Panc1 (cell line): ENCODE results near the gene PRKAB2. TPM values are rescaled to one million over a fixed set of nuclear protein-coding genes. Genes with fewer than 3 reads are reported as not detected.

Experiments used
- ATAC-seq: fragments of 200-7000 bp; cut with Tn5 transposase; 2 replicates; pipeline ENCODE4 v1.9.1; 2020; ENCODE audit warnings: mild to moderate bottlenecking, moderate library complexity
- BruUV-seq: library from RNA; stranded (reverse); fragments of 400-500 nt; replicated peaks from 2 replicates; lab custom pipeline; 2021; lab: Mats Ljungman, UMichigan
- CTCF ChIA-PET: fragments of 300-600 bp; sonication (Branson Sonifier 250); formaldehyde crosslinking; loops from one replicate; lab custom pipeline; 2022; ENCODE audit warnings: antibody characterized with exemption; lab: Charles Lee
- POLR2A ChIA-PET: fragments of 300-600 bp; sonication (Branson Sonifier 250); formaldehyde crosslinking; loops from one replicate; lab custom pipeline; 2022; ENCODE audit warnings: antibody characterized with exemption; lab: Charles Lee
- DNase-seq: peaks from one replicate; pipeline ENCODE4 v3.0.0-alpha.2; 2010; ENCODE audit warnings: low read depth, low spot score
- H3K27ac ChIP-seq: 2 replicates; pipeline ENCODE4 v1.5.1; 2011; ENCODE audit warnings: mild to moderate bottlenecking, low read length, inconsistent platforms
- H3K27me3 ChIP-seq: fragments of 200-500 bp; sonication (Bioruptor generic); 2 replicates; pipeline ENCODE4 v1.6.0; 2014; ENCODE audit warnings: low read length, inconsistent platforms; ENCODE audit not compliant: control insufficient read depth, insufficient read depth
- H3K36me3 ChIP-seq: fragments of 200-500 bp; sonication (Bioruptor generic); 2 replicates; pipeline ENCODE4 v1.5.1; 2014; ENCODE audit warnings: inconsistent platforms, mild to moderate bottlenecking, low read length, moderate library complexity; ENCODE audit not compliant: control insufficient read depth, insufficient read depth
- H3K4me1 ChIP-seq: 2 replicates; pipeline ENCODE4 v1.5.1; 2011; ENCODE audit warnings: inconsistent platforms, mild to moderate bottlenecking, low read length, moderate library complexity; ENCODE audit not compliant: control insufficient read depth, insufficient read depth
- H3K4me3 ChIP-seq, 2 experiments: 2 replicates each; pipeline ENCODE4 v1.5.1; 2011 to 2012; ENCODE audit warnings: low read depth in 2 of 2, low read length in 2 of 2, mild to moderate bottlenecking in 2 of 2, inconsistent platforms in 1 of 2, moderate library complexity in 1 of 2
- H3K9me3 ChIP-seq: fragments of 200-500 bp; sonication (Bioruptor generic); 2 replicates; pipeline ENCODE4 v1.5.1; 2014; ENCODE audit warnings: low read depth, mild to moderate bottlenecking, inconsistent platforms, low read length, moderate library complexity; ENCODE audit not compliant: control insufficient read depth, insufficient read depth
- CTCF ChIP-seq: fragments of 450-650 bp; IDR thresholded peaks from 2 replicates; pipeline ENCODE4 v1.5.1; 2017; ENCODE audit warnings: mild to moderate bottlenecking
- POLR2AphosphoS5 ChIP-seq: IDR thresholded peaks from 2 replicates; pipeline ENCODE4 v1.6.1; 2012; ENCODE audit warnings: mild to moderate bottlenecking, low read depth, low read length, moderate library complexity
- SIN3A ChIP-seq: IDR thresholded peaks from 2 replicates; pipeline ENCODE4 v1.6.1; 2012; ENCODE audit warnings: low read depth, mild to moderate bottlenecking, low read length, moderate library complexity, borderline replicate concordance; ENCODE audit not compliant: insufficient read depth
- TCF7L2 ChIP-seq: IDR thresholded peaks from 2 replicates; pipeline ENCODE4 v1.6.1; 2011; ENCODE audit warnings: mild to moderate bottlenecking, low read depth, low read length, inconsistent platforms
- in situ Hi-C: cut with HindIII; loops from 2 replicates; pipeline ENCODE4 v1.10.0; 2016; ENCODE audit warnings: low sequenced_read_pairs, low pct_unique_long_range_greater_than_20kb
- intact Hi-C: fragments of 100-400 bp; cut with micrococcal nuclease; formaldehyde crosslinking; loops from one replicate; pipeline ENCODE4 v1.10.0; 2022; ENCODE audit not compliant: unreplicated experiment
- total RNA-seq: library from RNA; stranded (reverse); gene quantifications from one replicate; pipeline ENCODE4 v1.2.1, GENCODE V29; 2021; ENCODE audit not compliant: unreplicated experiment
- TF ChIP-seq, protein P1 (sequence below), 2 experiments: IDR thresholded peaks; 2 replicates each; pipeline ENCODE4 v1.6.1; 2011 to 2012; ENCODE audit warnings: low read depth in 2 of 2, control low read depth in 1 of 2, low read length in 1 of 2, mild to moderate bottlenecking in 1 of 2, moderate library complexity in 1 of 2; ENCODE audit not compliant: insufficient read depth in 1 of 2

The PRKAB2 gene
- total RNA-seq, 1 experiment from 2014 or later = 6.6 TPM

- TF ChIP-seq SIN3A (no peak), TCF7L2 (no peak), CTCF (no peak)
- intact Hi-C loops (no loop called here), in situ Hi-C loops (no loop called here)
- Histone ChIP-seq H3K27ac (no peak overlapping the region), H3K9me3 (no peaks in the 10 kb centered on the region), H3K4me3 (no peak overlapping the region), H3K36me3 (no peaks in the 10 kb centered on the region), H3K4me1 (no peaks in the 10 kb centered on the region), H3K27me3 (peaks cover 5% of the 10 kb centered on the region)
- no peak for ATAC-seq
- no TSS peak for BruUV-seq
- CTCF ChIA-PET = no interaction called here
- POLR2A ChIA-PET = no interaction called here
- no peak for DNase-seq
These were observed 60.7 kb downstream of the PRKAB2 start for GRCh38 chr1:147111381-147112130.

- intact Hi-C loops = no loop called here
- in situ Hi-C loops = no loop called here
- Histone ChIP-seq H3K4me3 (no peak overlapping the region), H3K9me3 (no peaks in the 10 kb centered on the region), H3K27me3 (peaks cover 5% of the 10 kb centered on the region), H3K4me1 (no peaks in the 10 kb centered on the region), H3K27ac (no peak overlapping the region), H3K36me3 (no peaks in the 10 kb centered on the region)
- DNase-seq = no peak
- BruUV-seq = no TSS peak
- no peak for ATAC-seq
- POLR2A ChIA-PET = no interaction called here
- TF ChIP-seq SIN3A (no peak), POLR2AphosphoS5 (no peak), CTCF (no peak), TCF7L2 (no peak)
- TF ChIP-seq, protein P1, sequence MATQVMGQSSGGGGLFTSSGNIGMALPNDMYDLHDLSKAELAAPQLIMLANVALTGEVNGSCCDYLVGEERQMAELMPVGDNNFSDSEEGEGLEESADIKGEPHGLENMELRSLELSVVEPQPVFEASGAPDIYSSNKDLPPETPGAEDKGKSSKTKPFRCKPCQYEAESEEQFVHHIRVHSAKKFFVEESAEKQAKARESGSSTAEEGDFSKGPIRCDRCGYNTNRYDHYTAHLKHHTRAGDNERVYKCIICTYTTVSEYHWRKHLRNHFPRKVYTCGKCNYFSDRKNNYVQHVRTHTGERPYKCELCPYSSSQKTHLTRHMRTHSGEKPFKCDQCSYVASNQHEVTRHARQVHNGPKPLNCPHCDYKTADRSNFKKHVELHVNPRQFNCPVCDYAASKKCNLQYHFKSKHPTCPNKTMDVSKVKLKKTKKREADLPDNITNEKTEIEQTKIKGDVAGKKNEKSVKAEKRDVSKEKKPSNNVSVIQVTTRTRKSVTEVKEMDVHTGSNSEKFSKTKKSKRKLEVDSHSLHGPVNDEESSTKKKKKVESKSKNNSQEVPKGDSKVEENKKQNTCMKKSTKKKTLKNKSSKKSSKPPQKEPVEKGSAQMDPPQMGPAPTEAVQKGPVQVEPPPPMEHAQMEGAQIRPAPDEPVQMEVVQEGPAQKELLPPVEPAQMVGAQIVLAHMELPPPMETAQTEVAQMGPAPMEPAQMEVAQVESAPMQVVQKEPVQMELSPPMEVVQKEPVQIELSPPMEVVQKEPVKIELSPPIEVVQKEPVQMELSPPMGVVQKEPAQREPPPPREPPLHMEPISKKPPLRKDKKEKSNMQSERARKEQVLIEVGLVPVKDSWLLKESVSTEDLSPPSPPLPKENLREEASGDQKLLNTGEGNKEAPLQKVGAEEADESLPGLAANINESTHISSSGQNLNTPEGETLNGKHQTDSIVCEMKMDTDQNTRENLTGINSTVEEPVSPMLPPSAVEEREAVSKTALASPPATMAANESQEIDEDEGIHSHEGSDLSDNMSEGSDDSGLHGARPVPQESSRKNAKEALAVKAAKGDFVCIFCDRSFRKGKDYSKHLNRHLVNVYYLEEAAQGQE (IDR thresholded peaks at IDR 0.05; ENCODE audit: insufficient read depth in 1 of 2, low read depth in 2 of 2, low read length in 1 of 2) = no peak
- CTCF ChIA-PET = no interaction called here
These were observed 61.4 kb downstream of the PRKAB2 start for GRCh38 chr1:147110872-147111271.
